Hepatocyte (in vitro differentiated cells): Measurements from ENCODE around the gene SLC17A8.

Source experiments
- EZH2 ChIP-seq: fragments of 200-600 bp; sonication (generic); IDR thresholded peaks from 2 replicates; pipeline ENCODE4 v1.6.1; 2016; ENCODE audit warnings: antibody characterized with exemption, mild to moderate bottlenecking, borderline replicate concordance
- EZH2phosphoT487 ChIP-seq: fragments of 200-600 bp; sonication (generic); IDR thresholded peaks from one replicate; pipeline ENCODE4 v1.6.1; 2018; ENCODE audit warnings: antibody characterized with exemption, mild to moderate bottlenecking, low read depth, moderate library complexity; ENCODE audit not compliant: unreplicated experiment, severe bottlenecking
- TF ChIP-seq, protein P1 (sequence below): fragments of 200-600 bp; sonication (generic); IDR thresholded peaks from 2 replicates; pipeline ENCODE4 v1.5.1; 2016; ENCODE audit warnings: antibody characterized with exemption, mild to moderate bottlenecking; ENCODE audit not compliant: poor library complexity

DNA sequence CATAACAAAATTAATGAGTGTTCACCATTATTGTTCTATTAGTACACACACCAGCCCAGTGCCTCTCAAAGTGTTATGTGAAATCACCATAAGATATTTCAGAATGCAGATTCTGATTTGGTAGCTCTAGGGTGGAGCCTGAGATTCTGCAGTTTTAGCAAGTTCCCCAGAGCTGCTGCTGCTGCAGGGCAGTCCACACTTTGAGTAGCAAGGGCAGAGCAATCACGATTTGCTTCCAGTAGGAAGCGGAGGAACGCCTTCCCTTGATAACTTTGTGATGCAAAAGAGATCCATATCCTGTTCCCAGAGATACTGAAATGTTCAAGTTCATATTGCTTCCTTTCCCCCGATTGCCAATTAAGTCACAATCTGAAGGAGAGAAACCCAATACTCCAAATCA lies 57.9 kb downstream of the SLC17A8 start:
- TF ChIP-seq, protein P1, sequence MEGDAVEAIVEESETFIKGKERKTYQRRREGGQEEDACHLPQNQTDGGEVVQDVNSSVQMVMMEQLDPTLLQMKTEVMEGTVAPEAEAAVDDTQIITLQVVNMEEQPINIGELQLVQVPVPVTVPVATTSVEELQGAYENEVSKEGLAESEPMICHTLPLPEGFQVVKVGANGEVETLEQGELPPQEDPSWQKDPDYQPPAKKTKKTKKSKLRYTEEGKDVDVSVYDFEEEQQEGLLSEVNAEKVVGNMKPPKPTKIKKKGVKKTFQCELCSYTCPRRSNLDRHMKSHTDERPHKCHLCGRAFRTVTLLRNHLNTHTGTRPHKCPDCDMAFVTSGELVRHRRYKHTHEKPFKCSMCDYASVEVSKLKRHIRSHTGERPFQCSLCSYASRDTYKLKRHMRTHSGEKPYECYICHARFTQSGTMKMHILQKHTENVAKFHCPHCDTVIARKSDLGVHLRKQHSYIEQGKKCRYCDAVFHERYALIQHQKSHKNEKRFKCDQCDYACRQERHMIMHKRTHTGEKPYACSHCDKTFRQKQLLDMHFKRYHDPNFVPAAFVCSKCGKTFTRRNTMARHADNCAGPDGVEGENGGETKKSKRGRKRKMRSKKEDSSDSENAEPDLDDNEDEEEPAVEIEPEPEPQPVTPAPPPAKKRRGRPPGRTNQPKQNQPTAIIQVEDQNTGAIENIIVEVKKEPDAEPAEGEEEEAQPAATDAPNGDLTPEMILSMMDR, result no peak
- TF ChIP-seq EZH2 (no peak), EZH2phosphoT487 (no peak)
